ENCODE results near the gene OR1D2. TPM values are rescaled to one million over a fixed set of nuclear protein-coding genes. Genes with fewer than 3 reads are reported as not detected.

OR1D2 gene
- total RNA-seq, 1 donor from 2014 or later = not detected

GRCh38 chr17:3049705-3050295 is 54.4 kb downstream of the OR1D2 start:
- ChIA-PET CTCF (interaction anchor here (0.6 to 1.9 kb wide), 8 partner anchors 259 to 777 kb away, joined by 3 to 11 read pairs (median 4); partner anchors contain the start of gene TSR1), POLR2A (no interaction called here)
- intact Hi-C loops (cut with micrococcal nuclease) = loop anchor here (5.0 to 10.0 kb wide), 5 partner anchors 488 to 1023 kb away; partner anchors contain the start of gene NCBP3
- no peak for DNase-seq
- peaks cover 8% of the 10 kb centered on the region for H3K4me1 Mint-ChIP-seq
- H3K4me3 Mint-ChIP-seq = peak overlapping the region; percentile 92
- no peak overlapping the region for H3K27ac Mint-ChIP-seq
- peaks cover under 1% of the 10 kb centered on the region for H3K9me3 Mint-ChIP-seq
- ATAC-seq (ENCODE audit: low read depth) = no peak
- H3K27me3 Mint-ChIP-seq = no peaks in the 10 kb centered on the region
- TF ChIP-seq, protein P1, sequence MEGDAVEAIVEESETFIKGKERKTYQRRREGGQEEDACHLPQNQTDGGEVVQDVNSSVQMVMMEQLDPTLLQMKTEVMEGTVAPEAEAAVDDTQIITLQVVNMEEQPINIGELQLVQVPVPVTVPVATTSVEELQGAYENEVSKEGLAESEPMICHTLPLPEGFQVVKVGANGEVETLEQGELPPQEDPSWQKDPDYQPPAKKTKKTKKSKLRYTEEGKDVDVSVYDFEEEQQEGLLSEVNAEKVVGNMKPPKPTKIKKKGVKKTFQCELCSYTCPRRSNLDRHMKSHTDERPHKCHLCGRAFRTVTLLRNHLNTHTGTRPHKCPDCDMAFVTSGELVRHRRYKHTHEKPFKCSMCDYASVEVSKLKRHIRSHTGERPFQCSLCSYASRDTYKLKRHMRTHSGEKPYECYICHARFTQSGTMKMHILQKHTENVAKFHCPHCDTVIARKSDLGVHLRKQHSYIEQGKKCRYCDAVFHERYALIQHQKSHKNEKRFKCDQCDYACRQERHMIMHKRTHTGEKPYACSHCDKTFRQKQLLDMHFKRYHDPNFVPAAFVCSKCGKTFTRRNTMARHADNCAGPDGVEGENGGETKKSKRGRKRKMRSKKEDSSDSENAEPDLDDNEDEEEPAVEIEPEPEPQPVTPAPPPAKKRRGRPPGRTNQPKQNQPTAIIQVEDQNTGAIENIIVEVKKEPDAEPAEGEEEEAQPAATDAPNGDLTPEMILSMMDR (IDR thresholded peaks at IDR 0.05) = no peak
- peaks cover 2% of the 10 kb centered on the region for H3K36me3 Mint-ChIP-seq (ENCODE audit: low read depth)

- ATAC-seq (ENCODE audit: low read depth) (peak; percentile 98), DNase-seq (peak; percentile 80)
- no peaks in the 10 kb centered on the region for H3K27me3 Mint-ChIP-seq
- peak overlapping the region; percentile 83 for H3K27ac Mint-ChIP-seq
- H3K4me1 Mint-ChIP-seq = peaks cover 8% of the 10 kb centered on the region
- peaks cover 6% of the 10 kb centered on the region for H3K9me3 Mint-ChIP-seq
- intact Hi-C loops (cut with micrococcal nuclease) = loop anchor here (1.0 to 10.0 kb wide), 6 partner anchors 488 to 1023 kb away; partner anchors contain the start of gene NCBP3
- TF ChIP-seq, protein P1 (IDR thresholded peaks at IDR 0.05) = no peak
- peak overlapping the region; percentile 92 for H3K4me3 Mint-ChIP-seq
- ChIA-PET POLR2A (interaction anchor here (0.6 to 0.7 kb wide), 2 partner anchors 620 to 798 kb away, joined by 3 read pairs; partner anchors contain the start of genes EMC6 and TAX1BP3), CTCF (interaction anchor here (0.6 to 1.9 kb wide), 11 partner anchors 258 to 778 kb away, joined by 3 to 11 read pairs (median 4); partner anchors contain the start of gene TSR1)
- peaks cover 2% of the 10 kb centered on the region for H3K36me3 Mint-ChIP-seq (ENCODE audit: low read depth)
These were observed 55.3 kb downstream of the OR1D2 start for GRCh38 chr17:3048727-3049471.

DNA sequence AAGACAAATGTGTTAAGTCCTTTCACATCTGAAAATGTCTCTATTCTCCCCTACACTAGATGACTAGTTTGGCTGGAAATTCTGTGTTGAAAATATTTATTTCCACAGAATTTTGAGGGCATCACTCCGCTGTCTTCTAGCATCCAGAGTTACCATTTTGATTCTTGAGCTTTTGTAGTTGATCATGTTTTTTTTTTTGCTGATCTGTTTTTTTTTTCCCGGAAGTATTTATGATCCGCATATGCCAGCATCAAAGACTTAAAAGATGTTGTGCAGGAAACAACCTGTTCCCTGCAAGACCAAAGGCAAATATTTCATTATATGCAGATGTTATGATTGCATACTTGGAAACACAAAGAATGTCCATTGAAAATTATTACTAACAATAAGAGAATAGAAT is 57.5 kb downstream of the OR1D2 start:
- CTCF ChIA-PET = interaction anchor here (0.7 kb wide), 1 partner anchor 565 kb away, joined by 3 read pairs; no protein-coding TSS in a partner anchor
- H3K4me3 Mint-ChIP-seq = no peak overlapping the region

GRCh38 chr17:3043737-3044365 is 60.4 kb downstream of the OR1D2 start:
- no peak overlapping the region for H3K4me3 Mint-ChIP-seq
- peaks cover 10% of the 10 kb centered on the region for H3K27me3 Mint-ChIP-seq
- intact Hi-C loops (cut with micrococcal nuclease) = loop anchor here (10.0 kb wide), 1 partner anchor 691 kb away; no protein-coding TSS in a partner anchor
- ChIA-PET POLR2A (no interaction called here), CTCF (no interaction called here)
- peaks cover 11% of the 10 kb centered on the region for H3K4me1 Mint-ChIP-seq
- H3K9me3 Mint-ChIP-seq = peaks cover 6% of the 10 kb centered on the region
- no peak overlapping the region for H3K27ac Mint-ChIP-seq
- no peaks in the 10 kb centered on the region for H3K36me3 Mint-ChIP-seq (ENCODE audit: low read depth)
- ATAC-seq (ENCODE audit: low read depth) (no peak), DNase-seq (no peak)
- TF ChIP-seq, protein P1 (IDR thresholded peaks at IDR 0.05) = no peak

More for the DNA sequence above, 57.5 kb downstream of the OR1D2 start:
- H3K27ac Mint-ChIP-seq = no peak overlapping the region
- peaks cover 3% of the 10 kb centered on the region for H3K27me3 Mint-ChIP-seq
- TF ChIP-seq, protein P1 (IDR thresholded peaks at IDR 0.05) = no peak
- DNase-seq (no peak), ATAC-seq (ENCODE audit: low read depth) (no peak)
- peaks cover 6% of the 10 kb centered on the region for H3K9me3 Mint-ChIP-seq
- POLR2A ChIA-PET = no interaction called here
- peaks cover 2% of the 10 kb centered on the region for H3K36me3 Mint-ChIP-seq (ENCODE audit: low read depth)
- intact Hi-C loops (cut with micrococcal nuclease) = loop anchor here (5.0 to 10.0 kb wide), 5 partner anchors 491 to 1026 kb away; partner anchors contain the start of gene NCBP3
- H3K4me1 Mint-ChIP-seq = peaks cover 8% of the 10 kb centered on the region

Measured in activated B cell treated with CpG ODN at 0.5 μM for 24 hours (primary cell).